ENCODE data around the gene AXIN1.
"Not testable (repeated sequence)": the region's sequence is repeated elsewhere in the genome, so short reads cannot be mapped to it uniquely, and the experiment has no call there.

AXIN1 gene, protein sequence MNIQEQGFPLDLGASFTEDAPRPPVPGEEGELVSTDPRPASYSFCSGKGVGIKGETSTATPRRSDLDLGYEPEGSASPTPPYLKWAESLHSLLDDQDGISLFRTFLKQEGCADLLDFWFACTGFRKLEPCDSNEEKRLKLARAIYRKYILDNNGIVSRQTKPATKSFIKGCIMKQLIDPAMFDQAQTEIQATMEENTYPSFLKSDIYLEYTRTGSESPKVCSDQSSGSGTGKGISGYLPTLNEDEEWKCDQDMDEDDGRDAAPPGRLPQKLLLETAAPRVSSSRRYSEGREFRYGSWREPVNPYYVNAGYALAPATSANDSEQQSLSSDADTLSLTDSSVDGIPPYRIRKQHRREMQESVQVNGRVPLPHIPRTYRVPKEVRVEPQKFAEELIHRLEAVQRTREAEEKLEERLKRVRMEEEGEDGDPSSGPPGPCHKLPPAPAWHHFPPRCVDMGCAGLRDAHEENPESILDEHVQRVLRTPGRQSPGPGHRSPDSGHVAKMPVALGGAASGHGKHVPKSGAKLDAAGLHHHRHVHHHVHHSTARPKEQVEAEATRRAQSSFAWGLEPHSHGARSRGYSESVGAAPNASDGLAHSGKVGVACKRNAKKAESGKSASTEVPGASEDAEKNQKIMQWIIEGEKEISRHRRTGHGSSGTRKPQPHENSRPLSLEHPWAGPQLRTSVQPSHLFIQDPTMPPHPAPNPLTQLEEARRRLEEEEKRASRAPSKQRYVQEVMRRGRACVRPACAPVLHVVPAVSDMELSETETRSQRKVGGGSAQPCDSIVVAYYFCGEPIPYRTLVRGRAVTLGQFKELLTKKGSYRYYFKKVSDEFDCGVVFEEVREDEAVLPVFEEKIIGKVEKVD
- total RNA-seq = 80.1 to 83.7 reads per million in 2 donors

DNA sequence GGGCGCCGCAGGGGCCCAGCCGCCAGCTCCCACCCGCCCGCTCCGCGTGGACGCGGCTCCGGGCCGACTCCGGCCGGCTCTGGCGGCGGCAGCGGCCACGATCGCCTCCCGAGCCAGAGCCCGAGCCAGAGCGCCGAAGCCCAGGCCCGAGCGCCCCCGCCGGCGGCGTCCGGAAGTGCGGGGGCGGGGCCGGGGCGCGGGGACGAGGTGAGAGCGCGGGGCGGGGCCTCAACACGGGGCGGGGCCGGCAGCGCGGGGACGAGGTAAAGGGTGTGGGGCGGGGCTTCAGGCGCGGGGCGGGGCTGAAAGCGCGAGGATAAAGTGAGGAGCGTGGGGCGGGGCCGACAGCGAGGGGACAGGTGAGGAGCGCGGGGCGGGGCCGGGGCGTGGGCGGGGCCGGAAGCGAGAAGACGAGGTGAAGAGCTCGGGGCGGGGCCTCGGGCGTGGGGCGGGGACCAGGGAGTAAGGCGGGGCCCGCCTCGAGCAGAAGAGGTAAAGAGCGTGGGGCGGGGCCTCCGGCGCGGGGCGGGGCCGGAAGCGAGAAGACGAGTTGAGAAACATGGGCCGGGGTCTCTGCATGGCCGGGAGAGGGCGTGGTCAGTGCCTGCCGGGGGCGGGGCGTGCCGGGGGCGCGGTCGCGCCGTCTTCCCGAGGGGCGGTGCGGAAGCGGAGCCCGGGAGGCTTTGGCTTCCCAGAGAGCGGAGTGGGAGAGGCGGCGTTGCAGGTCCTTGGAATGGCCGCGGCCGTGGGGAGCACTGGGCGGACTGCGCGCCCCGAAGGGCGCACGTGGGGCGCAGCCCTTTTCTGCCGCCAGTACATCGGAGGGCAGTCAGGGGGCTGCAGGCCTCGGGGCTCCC, at the start of gene AXIN1:
AXIN1 (minus strand) TSS at position 177 of the 857 bp plus-strand sequence. CDS start 5,698 bp downstream, outside the sequence.
- DNase-seq = peak; percentile 95 to 100 (median 100)

DNA sequence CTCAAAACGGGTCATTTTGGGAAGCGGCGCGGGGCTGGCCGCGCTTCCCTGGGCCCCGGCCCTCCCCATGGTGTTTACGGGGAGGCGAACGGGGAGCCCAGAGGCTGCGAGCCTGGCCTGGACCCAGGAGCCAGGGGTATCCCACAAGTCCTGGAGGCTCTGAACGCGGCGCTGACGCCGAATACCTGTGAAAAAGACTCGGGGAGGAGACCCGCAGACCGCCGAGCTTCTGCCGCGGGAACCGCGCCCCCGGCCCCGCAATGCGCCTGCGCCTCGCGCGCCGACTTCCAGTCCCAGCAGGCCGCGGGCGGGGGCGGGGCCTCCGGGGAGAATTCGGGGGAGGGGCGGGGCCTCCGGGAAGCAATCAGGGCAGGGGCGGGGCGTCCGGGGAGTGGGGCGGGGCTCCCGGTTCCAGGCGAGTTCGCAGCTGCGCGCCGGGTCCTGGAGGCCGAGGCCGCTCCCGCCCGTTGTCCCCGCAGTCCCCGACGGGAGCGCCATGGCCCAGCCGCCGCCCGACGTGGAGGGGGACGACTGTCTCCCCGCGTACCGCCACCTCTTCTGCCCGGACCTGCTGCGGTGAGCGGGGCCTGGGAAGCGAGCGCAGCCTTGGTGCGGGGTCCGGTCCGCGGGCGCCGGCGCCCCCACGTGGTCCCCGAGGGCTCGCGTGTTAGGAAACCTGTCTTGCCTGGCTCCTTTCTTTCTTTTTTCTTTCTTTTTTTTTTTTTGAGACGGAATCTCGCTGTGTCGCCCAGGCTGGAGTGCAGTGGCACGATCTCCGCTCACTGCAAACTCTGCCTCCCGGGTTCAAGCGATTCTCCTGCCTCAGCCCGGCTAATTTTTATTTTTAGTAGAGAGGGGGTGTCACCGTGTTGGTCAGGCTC, 49.2 kb upstream of the AXIN1 start, which contains the start of gene DECR2:
DECR2 (plus strand) TSS at position 418 of the 881 bp plus-strand sequence; CDS start at position 497, 79 bp downstream.
- DNase-seq = peak; percentile 91 to 100 (median 97)

DNA sequence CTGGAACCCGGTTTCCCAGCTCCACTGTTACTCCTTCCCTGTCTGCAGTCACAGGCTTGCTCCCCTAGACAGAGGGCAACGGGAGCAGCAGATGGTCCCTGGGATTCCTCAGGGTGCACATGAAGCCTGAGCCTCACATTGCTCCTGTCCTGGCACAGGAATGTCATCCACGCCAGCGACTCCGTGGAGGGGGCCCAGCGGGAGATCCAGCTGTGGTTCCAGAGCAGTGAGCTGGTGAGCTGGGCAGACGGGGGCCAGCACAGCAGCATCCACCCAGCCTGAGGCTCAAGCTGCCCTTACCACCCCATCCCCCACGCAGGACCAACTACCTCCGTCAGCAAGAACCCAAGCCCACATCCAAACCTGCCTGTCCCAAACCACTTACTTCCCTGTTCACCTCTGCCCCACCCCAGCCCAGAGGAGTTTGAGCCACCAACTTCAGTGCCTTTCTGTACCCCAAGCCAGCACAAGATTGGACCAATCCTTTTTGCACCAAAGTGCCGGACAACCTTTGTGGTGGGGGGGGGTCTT, 47.6 kb upstream of the AXIN1 start:
- no peak for DNase-seq

DNA sequence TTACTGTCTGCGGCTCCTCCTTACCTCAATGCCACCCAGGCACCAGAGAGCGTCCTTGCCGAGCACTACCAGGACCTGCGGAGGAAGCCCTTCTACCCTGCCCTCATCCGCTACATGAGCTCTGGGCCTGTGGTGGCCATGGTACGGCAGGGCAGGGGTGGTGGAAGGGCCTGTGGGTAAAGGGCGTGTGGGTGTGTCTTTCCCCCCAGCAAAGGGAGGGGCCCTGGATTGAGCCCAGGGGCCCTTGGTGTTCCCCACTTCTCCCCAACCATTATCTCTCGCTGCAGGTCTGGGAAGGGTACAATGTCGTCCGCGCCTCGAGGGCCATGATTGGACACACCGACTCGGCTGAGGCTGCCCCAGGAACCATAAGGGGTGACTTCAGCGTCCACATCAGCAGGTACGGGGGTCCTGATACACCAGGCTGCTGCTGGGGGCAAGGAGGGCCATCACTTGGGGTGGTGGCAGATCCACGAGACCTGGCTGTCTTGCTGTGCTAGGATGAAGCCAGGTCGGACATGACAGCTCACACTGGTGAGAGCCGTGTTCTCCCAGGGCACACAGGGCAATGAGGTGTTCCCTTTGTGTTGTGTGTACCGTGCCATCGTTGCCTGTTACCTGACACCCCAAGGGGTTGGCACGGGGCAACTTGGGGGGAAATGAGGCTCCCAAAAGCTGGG, 47.0 kb upstream of the AXIN1 start:
- DNase-seq = no peak

DNA sequence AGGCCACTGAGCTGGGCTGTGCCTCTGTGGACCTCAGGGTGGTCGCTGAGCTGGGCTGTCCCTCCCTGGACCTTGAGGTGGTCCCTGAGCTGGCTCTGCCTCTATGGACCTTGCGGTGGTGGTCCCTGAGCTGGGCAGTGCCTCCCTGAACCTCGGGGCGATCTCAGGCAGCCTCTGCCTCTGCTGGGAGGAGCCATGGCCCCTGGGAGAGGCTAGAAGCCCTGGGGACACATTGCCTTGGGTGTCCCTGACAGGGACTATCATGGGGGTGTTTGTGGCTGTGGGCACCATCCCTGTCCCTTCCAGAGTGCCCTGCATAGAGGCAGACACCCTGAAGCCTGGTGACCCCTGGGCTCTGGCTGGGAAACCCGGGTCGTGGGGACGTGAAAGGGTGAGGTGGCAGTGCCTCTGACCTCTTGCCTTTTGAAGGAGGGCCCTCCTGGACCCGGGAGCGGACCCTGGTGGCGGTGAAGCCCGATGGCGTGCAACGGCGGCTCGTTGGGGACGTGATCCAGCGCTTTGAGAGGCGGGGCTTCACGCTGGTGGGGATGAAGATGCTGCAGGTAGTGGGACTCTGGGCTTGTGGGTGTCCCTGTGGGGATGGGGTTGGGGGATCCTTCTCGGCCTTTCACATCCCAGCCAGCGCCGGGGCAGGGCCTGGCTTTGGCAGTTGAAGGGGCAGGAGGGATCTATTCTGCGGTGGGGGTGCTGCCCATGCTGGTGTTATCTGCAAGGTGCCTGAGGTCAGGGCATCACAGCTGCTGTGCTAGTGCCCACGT, 46.2 kb upstream of the AXIN1 start:
- DNase-seq = no peak

DNA sequence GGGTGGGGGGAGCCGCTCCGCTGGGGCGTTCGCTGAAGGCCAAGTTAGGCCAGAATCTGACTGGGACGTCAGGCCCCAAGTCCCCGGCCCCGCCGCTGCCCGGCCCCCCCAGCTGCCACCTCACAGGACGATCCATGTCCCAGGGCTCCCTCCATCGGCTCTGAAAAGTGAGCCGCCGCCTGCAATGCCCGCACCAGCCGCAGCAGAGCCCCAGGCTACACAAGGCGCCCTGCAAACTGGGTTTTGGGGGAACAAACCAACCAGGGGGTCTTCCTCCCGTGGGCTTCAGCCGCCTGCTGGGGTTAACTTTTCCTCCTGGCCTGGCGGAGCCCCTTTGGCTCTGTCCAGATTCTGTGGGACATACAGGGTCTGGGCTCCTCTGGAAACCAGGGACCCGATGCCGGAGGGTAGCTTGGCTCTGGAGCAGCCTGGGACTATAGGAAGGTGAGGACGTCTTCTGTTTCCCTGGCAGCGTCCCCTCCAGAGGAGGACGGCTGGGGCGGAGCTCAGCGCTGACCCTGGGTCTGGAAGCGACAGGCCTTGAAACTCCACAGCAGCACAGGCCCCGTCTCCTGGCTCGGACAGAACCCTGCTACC, 45.3 kb upstream of the AXIN1 start:
- peak in 1 of 5 experiments; percentile 39 for DNase-seq

DNA sequence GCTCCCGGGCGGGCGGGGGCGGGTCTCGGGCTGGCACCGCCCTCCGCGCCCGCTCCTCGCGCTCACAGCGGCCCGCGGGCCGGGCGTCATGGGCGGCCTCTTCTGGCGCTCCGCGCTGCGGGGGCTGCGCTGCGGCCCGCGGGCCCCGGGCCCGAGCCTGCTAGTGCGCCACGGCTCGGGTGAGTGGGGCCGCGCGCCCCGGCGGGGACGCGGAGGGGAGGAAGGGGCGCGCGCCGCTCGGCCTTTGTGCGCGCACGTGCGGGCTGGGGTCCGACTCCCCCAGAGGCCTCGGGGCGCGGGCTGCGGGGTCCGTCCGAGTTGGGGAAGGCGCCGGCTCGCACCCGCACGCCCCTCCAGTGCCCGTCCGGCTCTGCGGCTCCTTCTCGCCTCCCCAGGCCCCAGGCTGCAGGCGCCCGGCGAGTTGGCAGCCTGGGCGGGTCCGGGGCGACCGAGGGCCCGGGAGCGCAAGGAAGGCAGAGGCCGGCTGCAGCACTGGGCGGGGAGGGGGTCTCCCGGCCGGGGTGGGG, 44.7 kb upstream of the AXIN1 start, which contains the start of gene NME4:
NME4 (plus strand) TSS at position 65 of the 527 bp plus-strand sequence; CDS start at position 89, 24 bp downstream.
- DNase-seq = peak in 1 of 5 experiments; percentile 37

DNA sequence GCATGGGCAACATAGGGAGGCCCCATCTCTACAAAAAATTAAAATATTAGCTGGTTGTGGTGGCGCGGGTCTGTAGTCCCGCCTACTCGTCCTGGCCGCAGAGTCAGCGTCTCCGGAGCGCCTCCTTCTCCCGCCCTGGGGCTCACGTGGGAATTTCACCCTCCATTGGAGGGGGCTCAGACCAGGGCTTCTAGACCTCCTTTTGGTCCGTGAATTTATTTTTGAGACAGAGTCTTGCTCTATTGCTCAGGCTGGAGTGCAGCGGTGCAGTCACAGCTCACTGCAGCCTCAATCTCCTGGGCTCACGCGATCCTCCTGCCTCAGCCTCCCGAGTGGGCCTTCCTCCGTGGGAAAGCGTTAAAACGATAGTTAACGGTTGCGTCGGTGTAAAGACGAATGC, 44.1 kb upstream of the AXIN1 start:
- DNase-seq = no peak

DNA sequence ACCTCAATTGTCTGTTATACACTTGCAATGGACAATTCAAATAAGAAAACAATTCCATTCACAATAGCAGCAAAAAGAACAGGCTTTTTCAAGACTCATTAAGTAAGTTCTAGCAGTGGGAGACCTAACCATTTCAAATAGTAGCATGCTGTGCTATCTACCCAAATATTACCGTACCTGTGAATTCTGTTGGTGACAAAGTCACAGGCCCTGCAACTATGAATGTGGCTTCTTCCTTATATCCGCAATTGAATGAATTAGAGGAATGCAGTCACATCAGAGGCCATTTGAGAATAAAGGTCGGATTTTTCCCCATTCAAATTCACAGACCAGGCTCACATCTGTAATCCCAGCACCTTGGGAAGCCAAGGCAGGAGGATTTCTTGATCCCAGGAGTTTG, 43.7 kb upstream of the AXIN1 start:
- no peak for DNase-seq

DNA sequence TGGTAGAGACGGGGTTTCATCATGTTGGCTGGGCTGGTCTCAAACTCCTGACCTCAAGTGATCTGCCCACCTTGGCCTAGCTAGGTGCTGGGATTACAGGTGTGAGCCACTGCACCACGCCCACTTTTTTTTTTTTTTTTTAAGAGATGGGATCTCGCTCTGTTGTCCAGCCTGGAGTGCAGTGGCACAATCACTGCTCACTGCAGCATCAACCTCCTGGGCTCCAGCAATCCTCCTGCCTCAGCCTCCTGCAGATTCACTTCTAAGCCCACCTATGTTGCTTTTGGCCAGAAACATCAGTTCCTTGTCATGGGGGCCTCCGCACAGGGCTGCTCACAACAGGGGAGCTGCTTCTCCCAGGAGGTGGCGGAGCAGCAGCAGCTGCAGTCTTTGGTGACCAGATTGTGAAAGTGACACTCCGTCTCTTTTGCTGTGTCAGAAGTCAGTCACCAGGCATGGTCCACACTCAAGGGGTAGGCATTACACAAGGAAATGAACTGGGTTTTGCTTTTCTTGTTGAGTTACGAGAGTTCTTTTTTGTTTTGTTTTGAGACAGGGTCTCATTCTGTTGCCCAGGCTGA, 40.0 kb upstream of the AXIN1 start:
- no peak for DNase-seq

DNA sequence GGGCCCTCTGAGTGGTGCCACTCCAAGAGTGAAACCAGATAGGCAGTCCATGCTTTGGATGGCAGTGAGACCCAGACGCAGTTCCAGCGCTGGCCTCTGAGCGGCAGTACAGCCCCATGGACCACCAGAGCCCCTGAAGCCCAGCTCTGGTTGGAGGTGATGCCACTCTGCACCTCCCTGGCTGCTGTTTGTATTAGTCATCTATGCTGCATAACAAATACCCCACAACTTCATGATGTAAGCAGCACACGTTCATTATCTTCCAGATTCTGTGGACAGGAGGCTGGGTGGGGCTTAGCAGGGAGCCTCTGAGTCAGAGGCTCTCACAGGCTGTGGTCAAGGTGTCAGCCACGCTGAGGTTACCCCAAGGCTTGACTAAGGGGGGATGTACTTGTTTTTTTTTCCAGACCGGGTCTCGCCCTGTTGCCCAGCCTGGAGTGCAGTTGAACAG, 39.4 kb upstream of the AXIN1 start:
- DNase-seq = peak in 4 of 5 experiments; percentile 55 to 82 (median 70)

DNA sequence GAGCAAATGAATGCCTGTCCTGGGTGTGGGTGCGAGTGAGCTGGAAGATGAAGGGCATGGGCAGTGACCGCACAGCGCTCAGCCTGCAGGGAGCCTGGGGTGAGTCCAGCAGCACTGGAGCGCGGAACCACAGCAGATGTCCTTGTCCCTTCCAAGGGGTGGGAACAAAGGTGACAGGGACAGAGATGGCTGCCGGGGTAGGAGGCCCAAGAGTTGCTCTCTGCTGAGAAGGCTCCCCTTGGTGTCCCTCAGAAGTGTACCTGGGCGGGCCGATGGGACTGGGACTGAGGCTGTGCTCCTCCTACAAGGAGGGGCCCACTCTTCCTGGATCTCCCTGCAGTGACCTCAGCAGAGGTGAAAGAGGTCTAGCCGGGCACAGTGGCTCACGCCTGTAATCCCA, 36.8 kb upstream of the AXIN1 start:
- no peak for DNase-seq

DNA sequence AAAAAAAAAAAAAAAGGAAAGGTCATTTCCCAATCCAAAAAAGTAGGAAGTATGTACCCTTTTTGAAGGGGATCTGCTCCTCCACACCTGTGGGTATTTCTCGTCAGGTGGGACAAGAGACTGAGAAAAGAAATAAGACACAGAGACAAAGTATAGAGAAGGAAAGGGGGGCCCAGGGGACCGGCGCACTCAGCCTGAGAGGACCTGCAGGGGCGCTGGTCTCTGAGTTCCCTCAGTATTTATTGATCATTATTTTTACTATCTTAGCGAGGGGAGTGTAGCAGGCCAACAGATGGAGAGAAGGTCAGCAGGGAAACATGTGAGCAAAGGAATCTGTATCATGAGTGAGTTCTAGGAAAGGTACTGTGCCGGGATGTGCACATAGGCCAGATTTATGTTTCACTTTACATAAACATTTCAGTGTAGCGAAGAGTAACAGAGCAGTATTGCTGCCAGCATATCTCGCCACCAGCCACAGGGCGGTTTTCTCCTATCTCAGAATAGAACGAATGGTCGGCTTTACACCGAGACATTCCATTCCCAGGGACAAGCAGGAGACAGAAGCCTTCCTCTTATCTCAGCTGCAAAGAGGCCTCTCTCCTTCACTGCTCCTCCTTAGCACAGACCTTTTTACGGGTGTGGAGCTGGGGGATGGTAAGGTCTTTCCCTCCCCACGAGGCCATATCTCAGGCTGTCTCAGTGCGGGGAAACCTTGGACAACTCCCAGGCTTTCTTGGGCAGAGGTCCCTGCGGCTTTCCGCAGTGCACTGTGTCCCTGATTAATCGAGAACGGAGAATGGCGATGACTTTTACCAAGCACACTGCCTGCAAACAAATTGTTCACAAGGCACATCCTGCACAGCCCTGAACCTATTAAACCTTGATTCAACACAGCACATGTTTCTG, 35.5 kb upstream of the AXIN1 start:
- DNase-seq = not testable (repeated sequence)

DNA sequence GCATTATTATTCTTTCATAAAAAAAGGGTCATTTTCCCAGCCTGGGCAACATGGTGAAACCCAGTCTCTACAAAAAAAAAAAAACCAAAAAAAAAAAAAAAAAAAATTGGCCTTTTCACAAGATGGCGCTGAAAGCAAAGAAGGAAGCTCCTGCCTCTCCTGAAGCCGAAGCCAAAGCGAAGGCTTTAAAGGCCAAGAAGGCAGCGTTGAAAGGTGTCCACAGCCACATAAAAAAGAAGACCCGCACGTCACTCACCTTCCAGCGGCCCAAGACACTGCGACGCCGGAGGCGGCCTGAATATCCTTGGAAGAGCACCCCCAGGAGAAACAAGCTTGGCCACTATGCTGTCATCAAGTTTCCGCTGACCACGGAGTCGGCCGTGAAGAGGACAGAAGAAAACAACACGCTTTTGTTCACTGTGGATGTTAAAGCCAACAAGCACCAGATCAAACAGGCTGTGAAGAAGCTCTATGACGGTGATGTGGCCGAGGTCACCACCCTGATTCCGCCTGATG, 34.2 kb upstream of the AXIN1 start:
- no peak for DNase-seq

DNA sequence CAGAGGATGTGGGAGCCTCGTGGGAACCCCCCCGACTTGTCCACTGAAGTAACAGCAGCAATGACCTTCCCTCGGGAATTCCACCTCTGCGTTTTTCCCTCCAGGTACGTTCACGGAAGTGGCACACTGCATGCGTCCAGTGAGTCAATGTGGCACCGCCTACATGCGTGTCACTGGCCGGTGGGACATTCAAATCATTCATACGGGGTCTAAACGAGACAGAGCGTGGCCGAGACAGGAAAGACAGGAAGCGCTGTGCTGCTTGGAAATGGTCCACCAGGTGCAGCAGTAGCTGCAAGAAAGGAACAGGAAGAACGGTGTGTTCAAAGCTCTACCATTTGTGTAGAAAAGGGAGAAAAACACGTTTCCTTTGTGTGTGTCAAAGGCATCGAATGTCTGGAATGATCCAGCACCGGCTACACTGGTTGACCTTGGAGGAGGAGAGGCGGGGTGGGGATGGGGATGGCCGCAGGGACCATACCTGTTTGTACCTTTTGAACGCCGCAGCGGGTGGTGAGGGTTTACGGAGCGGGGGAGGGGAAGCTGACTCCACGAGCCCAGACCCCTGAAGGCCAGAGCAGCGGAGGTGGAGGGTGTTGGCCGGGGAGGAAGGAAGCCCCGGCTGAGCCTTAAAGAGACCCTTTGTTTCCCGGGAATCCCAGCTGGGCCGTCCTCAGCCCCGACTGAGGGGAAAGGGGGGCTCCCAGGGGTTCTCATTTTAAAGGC, 31.0 kb upstream of the AXIN1 start:
- peak in 2 of 5 experiments; percentile 37 to 48 for DNase-seq
